ENCODE results near the gene MTA3.

DNA sequence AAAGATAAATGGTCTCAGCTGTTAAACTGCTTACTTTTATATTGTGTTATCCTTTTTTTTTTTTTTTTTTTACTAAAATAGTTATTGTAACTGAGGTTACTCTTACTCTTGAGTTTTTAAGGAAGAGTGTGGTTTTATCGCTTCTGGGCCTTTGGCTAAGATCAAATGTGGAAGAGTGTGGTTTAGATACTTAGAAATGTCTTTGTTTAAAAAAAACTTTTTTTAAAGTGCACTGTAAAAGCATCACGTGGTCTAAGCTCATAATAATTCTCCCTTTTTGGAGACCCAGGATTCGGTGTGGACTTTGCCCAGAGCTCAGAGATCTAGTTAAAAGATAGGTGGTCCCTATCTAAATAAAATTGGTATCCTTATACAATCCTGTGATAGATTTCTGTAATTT, 207.4 kb downstream of the MTA3 start:
- TF ChIP-seq, protein P1, sequence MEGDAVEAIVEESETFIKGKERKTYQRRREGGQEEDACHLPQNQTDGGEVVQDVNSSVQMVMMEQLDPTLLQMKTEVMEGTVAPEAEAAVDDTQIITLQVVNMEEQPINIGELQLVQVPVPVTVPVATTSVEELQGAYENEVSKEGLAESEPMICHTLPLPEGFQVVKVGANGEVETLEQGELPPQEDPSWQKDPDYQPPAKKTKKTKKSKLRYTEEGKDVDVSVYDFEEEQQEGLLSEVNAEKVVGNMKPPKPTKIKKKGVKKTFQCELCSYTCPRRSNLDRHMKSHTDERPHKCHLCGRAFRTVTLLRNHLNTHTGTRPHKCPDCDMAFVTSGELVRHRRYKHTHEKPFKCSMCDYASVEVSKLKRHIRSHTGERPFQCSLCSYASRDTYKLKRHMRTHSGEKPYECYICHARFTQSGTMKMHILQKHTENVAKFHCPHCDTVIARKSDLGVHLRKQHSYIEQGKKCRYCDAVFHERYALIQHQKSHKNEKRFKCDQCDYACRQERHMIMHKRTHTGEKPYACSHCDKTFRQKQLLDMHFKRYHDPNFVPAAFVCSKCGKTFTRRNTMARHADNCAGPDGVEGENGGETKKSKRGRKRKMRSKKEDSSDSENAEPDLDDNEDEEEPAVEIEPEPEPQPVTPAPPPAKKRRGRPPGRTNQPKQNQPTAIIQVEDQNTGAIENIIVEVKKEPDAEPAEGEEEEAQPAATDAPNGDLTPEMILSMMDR (IDR thresholded peaks at IDR 0.05): no peak
- no peak for TF ChIP-seq POLR2AphosphoS5 (IDR thresholded peaks at IDR 0.05)

Measured in upper lobe of left lung (tissue), 4 donors.